HEK293 (cell line): ENCODE measurements around the gene CHD1.

Source experiments
- CTCF ChIA-PET: fragments of 350-600 bp; formaldehyde crosslinking; extraction: SDS; loops from one replicate; lab custom pipeline; 2021; ENCODE audit warnings: antibody characterized with exemption; lab: Yijun Ruan, JAX
- POLR2A ChIA-PET: fragments of 300-600 bp; formaldehyde crosslinking; extraction: SDS; loops from one replicate; lab custom pipeline; 2020; ENCODE audit warnings: antibody characterized with exemption, inconsistent platforms; lab: Yijun Ruan, JAX
- H3K27ac ChIP-seq: fragments of 200-500 bp; sonication (Bioruptor generic); 2 replicates; pipeline ENCODE4 v1.5.1; 2014; ENCODE audit warnings: low read depth, low read length, control low read depth, inconsistent platforms; ENCODE audit errors: extremely low read depth
- H3K36me3 ChIP-seq, 2 experiments: fragments of 200-500 bp in 1 of 2; sonication (Bioruptor generic) in 1 of 2; 1 replicate in 1 of 2; 2 replicates in 1 of 2; pipeline ENCODE4 v1.5.1; 2014 to 2017; ENCODE audit warnings: inconsistent platforms in 2 of 2, low read length in 2 of 2; ENCODE audit not compliant: control insufficient read depth in 2 of 2, insufficient read depth in 1 of 2
- H3K4me1 ChIP-seq: fragments of 200-500 bp; sonication (Bioruptor generic); 2 replicates; pipeline ENCODE4 v1.5.1; 2014; ENCODE audit warnings: mild to moderate bottlenecking, low read length, inconsistent platforms; ENCODE audit not compliant: control insufficient read depth, insufficient read depth
- H3K4me3 ChIP-seq: 2 replicates; pipeline ENCODE4 v1.5.1; 2011; ENCODE audit warnings: low read depth, mild to moderate bottlenecking, control low read depth, low read length, moderate library complexity
- H3K9me3 ChIP-seq: fragments of 200-500 bp; sonication (Bioruptor generic); 2 replicates; pipeline ENCODE4 v1.5.1; 2014; ENCODE audit warnings: low read depth, low read length, inconsistent platforms; ENCODE audit not compliant: control insufficient read depth, insufficient read depth
- RBAK ChIP-seq: fragments of 450-650 bp; formaldehyde crosslinking; IDR thresholded peaks from 2 replicates; pipeline ENCODE4 v1.5.1; 2016; ENCODE audit warnings: missing biosample characterization, missing genetic modification characterization
- YY1 ChIP-seq: fragments of 450-650 bp; formaldehyde crosslinking; IDR thresholded peaks from 2 replicates; pipeline ENCODE4 v1.5.1; 2018; ENCODE audit warnings: missing biosample characterization, missing genetic modification characterization
- ZNF169 ChIP-seq: fragments of 450-650 bp; formaldehyde crosslinking; IDR thresholded peaks from 2 replicates; pipeline ENCODE4 v1.5.1; 2016; ENCODE audit warnings: missing biosample characterization, missing genetic modification characterization
- ZNF23 ChIP-seq: fragments of 450-650 bp; formaldehyde crosslinking; IDR thresholded peaks from 2 replicates; pipeline ENCODE4 v1.5.1; 2016; ENCODE audit warnings: missing biosample characterization, missing genetic modification characterization, borderline replicate concordance
- ZNF302 ChIP-seq: fragments of 450-650 bp; formaldehyde crosslinking; IDR thresholded peaks from 2 replicates; pipeline ENCODE4 v1.5.1; 2016; ENCODE audit warnings: missing biosample characterization, missing genetic modification characterization, low read depth
- ZNF514 ChIP-seq: fragments of 450-650 bp; formaldehyde crosslinking; IDR thresholded peaks from 2 replicates; pipeline ENCODE4 v1.5.1; 2016; ENCODE audit warnings: missing biosample characterization, missing genetic modification characterization
- ZNF521 ChIP-seq: fragments of 450-650 bp; formaldehyde crosslinking; IDR thresholded peaks from 2 replicates; pipeline ENCODE4 v1.5.1; 2017; ENCODE audit warnings: missing biosample characterization, mild to moderate bottlenecking, missing genetic modification characterization
- ZNF544 ChIP-seq: fragments of 450-650 bp; formaldehyde crosslinking; IDR thresholded peaks from 2 replicates; pipeline ENCODE4 v1.5.0; 2017; ENCODE audit warnings: missing biosample characterization, missing genetic modification characterization
- ZNF548 ChIP-seq: fragments of 450-650 bp; formaldehyde crosslinking; IDR thresholded peaks from 2 replicates; pipeline ENCODE4 v1.5.1; 2016; ENCODE audit warnings: missing biosample characterization, missing genetic modification characterization
- ZNF600 ChIP-seq: fragments of 450-650 bp; formaldehyde crosslinking; IDR thresholded peaks from 2 replicates; pipeline ENCODE4 v1.5.1; 2016; ENCODE audit warnings: missing biosample characterization, missing genetic modification characterization
- ZNF624 ChIP-seq: fragments of 450-650 bp; formaldehyde crosslinking; IDR thresholded peaks from 2 replicates; pipeline ENCODE4 v1.5.1; 2017; ENCODE audit warnings: missing biosample characterization, missing genetic modification characterization
- ZNF677 ChIP-seq: fragments of 450-650 bp; IDR thresholded peaks from 2 replicates; pipeline ENCODE4 v1.5.0; 2018; ENCODE audit warnings: missing biosample characterization, mild to moderate bottlenecking, missing genetic modification characterization, moderate library complexity
- ZSCAN16 ChIP-seq: fragments of 450-650 bp; formaldehyde crosslinking; IDR thresholded peaks from 2 replicates; pipeline ENCODE4 v1.5.1; 2016; ENCODE audit warnings: missing biosample characterization, missing genetic modification characterization
- TF ChIP-seq, protein P1 (sequence below): fragments of 450-650 bp; formaldehyde crosslinking; IDR thresholded peaks from 2 replicates; pipeline ENCODE4 v1.5.1; 2016; ENCODE audit warnings: missing biosample characterization, missing genetic modification characterization, borderline replicate concordance
- TF ChIP-seq, protein P2 (sequence below): fragments of 450-650 bp; formaldehyde crosslinking; IDR thresholded peaks from 2 replicates; pipeline ENCODE4 v1.5.1; 2016; ENCODE audit warnings: missing biosample characterization, missing genetic modification characterization
- TF ChIP-seq, protein P3 (sequence below): fragments of 450-650 bp; formaldehyde crosslinking; IDR thresholded peaks from 2 replicates; pipeline ENCODE4 v1.5.1; 2017; ENCODE audit warnings: missing biosample characterization, missing genetic modification characterization
- TF ChIP-seq, protein P4 (sequence below): sonication (generic); formaldehyde crosslinking; IDR thresholded peaks from 2 replicates; pipeline ENCODE4 v1.8.1; 2022; ENCODE audit warnings: mild to moderate bottlenecking, moderate library complexity, missing genetic modification reagents
- TF ChIP-seq, protein P5 (sequence below): fragments of 450-650 bp; formaldehyde crosslinking; IDR thresholded peaks from 2 replicates; pipeline ENCODE4 v1.5.1; 2017; ENCODE audit warnings: missing biosample characterization, missing genetic modification characterization

Gene CHD1

DNA sequence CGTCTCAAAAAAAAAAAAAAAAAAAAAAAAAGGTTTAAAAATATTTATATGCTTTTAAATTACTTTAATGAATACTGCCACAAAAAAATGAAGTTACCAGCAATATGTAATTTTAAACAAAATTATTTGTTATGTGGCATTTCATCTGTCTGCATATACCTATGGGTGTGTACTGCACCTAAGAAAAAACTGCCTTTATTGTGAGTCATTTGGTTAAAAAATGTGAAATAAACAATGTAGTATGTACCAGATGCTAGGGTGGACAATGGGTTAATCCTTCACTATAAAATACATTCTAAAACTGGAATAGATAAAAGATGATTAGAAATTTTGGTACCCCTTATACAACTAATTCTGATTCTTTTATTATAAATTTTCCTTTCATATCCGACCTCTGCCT lies 12.3 kb downstream of the CHD1 start:
- ChIA-PET POLR2A (interaction anchor here (0.6 kb wide), 1 partner anchor 140 kb away, joined by 3 read pairs; no protein-coding TSS in a partner anchor), CTCF (no interaction called here)
- TF ChIP-seq, protein P1, sequence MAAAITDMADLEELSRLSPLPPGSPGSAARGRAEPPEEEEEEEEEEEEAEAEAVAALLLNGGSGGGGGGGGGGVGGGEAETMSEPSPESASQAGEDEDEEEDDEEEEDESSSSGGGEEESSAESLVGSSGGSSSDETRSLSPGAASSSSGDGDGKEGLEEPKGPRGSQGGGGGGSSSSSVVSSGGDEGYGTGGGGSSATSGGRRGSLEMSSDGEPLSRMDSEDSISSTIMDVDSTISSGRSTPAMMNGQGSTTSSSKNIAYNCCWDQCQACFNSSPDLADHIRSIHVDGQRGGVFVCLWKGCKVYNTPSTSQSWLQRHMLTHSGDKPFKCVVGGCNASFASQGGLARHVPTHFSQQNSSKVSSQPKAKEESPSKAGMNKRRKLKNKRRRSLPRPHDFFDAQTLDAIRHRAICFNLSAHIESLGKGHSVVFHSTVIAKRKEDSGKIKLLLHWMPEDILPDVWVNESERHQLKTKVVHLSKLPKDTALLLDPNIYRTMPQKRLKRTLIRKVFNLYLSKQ (tag by site-specific recombination), result no peak
- TF ChIP-seq ZNF302 (no peak), ZNF521 (tag by site-specific recombination) (no peak), ZNF624 (tag by site-specific recombination) (no peak)
- TF ChIP-seq, protein P2, sequence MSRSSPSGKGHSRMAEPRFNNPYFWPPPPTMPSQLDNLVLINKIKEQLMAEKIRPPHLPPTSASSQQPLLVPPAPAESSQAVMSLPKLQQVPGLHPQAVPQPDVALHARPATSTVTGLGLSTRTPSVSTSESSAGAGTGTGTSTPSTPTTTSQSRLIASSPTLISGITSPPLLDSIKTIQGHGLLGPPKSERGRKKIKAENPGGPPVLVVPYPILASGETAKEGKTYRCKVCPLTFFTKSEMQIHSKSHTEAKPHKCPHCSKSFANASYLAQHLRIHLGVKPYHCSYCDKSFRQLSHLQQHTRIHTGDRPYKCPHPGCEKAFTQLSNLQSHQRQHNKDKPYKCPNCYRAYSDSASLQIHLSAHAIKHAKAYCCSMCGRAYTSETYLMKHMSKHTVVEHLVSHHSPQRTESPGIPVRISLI (tag by site-specific recombination), result peak; percentile 62; the same call in 1 of the 2 replicates
- TF ChIP-seq, protein P3, sequence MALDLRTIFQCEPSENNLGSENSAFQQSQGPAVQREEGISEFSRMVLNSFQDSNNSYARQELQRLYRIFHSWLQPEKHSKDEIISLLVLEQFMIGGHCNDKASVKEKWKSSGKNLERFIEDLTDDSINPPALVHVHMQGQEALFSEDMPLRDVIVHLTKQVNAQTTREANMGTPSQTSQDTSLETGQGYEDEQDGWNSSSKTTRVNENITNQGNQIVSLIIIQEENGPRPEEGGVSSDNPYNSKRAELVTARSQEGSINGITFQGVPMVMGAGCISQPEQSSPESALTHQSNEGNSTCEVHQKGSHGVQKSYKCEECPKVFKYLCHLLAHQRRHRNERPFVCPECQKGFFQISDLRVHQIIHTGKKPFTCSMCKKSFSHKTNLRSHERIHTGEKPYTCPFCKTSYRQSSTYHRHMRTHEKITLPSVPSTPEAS (tag by site-specific recombination), result no peak
- TF ChIP-seq, protein P4, sequence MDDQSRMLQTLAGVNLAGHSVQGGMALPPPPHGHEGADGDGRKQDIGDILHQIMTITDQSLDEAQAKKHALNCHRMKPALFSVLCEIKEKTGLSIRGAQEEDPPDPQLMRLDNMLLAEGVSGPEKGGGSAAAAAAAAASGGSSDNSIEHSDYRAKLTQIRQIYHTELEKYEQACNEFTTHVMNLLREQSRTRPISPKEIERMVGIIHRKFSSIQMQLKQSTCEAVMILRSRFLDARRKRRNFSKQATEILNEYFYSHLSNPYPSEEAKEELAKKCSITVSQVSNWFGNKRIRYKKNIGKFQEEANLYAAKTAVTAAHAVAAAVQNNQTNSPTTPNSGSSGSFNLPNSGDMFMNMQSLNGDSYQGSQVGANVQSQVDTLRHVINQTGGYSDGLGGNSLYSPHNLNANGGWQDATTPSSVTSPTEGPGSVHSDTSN (CRISPR knock-in tag), result no peak
- TF ChIP-seq, all 188 proteins: peak for 1
- peaks cover 37 to 55% of the 10 kb centered on the region in 2 experiments for H3K36me3 ChIP-seq
- peaks cover 5% of the 10 kb centered on the region for H3K4me1 ChIP-seq
- H3K4me3 ChIP-seq, result no peak overlapping the region
- H3K9me3 ChIP-seq, result no peaks in the 10 kb centered on the region
- H3K27ac ChIP-seq, result no peak overlapping the region

DNA sequence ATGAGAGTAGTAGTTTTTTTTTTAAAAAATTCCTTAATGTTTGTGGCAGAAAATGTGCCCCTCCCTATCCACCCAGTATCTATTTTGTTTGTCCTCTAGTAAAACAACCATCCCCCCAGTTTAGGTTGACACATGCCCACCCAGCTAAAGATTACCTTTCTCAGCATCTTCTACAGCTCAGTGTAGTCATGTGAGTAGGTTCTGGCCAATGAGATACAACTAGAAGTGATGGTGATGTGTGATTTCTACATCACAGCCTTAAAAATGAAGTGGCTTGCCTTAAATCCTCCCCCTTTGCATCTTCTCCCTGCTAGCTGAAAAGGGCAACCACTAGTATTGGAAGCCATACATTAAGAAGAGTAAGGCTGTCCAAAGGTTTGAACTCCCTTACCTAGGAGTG lies 14.9 kb downstream of the CHD1 start:
- Histone ChIP-seq H3K4me3 (no peak overlapping the region), H3K36me3 (peaks cover 18 to 35% of the 10 kb centered on the region in 2 experiments), H3K27ac (no peak overlapping the region), H3K4me1 (peaks cover 10% of the 10 kb centered on the region), H3K9me3 (no peaks in the 10 kb centered on the region)
- TF ChIP-seq ZNF677 (tag by site-specific recombination) (no peak), ZSCAN16 (no peak), ZNF600 (tag by site-specific recombination) (no peak), YY1 (tag by site-specific recombination) (no peak), RBAK (no peak), ZNF169 (tag by site-specific recombination) (no peak), ZNF514 (no peak), ZNF548 (tag by site-specific recombination) (no peak), ZNF544 (tag by site-specific recombination) (no peak), ZNF23 (no peak)
- TF ChIP-seq, protein P5, sequence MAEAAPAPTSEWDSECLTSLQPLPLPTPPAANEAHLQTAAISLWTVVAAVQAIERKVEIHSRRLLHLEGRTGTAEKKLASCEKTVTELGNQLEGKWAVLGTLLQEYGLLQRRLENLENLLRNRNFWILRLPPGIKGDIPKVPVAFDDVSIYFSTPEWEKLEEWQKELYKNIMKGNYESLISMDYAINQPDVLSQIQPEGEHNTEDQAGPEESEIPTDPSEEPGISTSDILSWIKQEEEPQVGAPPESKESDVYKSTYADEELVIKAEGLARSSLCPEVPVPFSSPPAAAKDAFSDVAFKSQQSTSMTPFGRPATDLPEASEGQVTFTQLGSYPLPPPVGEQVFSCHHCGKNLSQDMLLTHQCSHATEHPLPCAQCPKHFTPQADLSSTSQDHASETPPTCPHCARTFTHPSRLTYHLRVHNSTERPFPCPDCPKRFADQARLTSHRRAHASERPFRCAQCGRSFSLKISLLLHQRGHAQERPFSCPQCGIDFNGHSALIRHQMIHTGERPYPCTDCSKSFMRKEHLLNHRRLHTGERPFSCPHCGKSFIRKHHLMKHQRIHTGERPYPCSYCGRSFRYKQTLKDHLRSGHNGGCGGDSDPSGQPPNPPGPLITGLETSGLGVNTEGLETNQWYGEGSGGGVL, result no peak
- ChIA-PET POLR2A (interaction anchor here (1.4 to 1.5 kb wide), 2 partner anchors 10 to 13 kb away, joined by 3 to 6 read pairs; no protein-coding TSS in a partner anchor), CTCF (interaction anchor here (0.7 kb wide), 1 partner anchor 147 kb away, joined by 4 read pairs; no protein-coding TSS in a partner anchor)
